Colon (tissue), 2 donors: ENCODE measurements around the gene NOL8.

Experiments
- FAIRE-seq: peaks from 2 replicates; lab custom pipeline; 2012; peaks lifted over from hg19 to GRCh38; lab: Jason Lieb, UNC
- donor health status: control.
- donor health status: control.

The NOL8 gene

GRCh38 chr9:92325269-92325990, at the start of gene NOL8, which contains the start of gene CENPP:
Gene NOL8 (minus strand): TSS chr9:92325350. CDS start chr9:92324161, 1,189 bp downstream.
Gene CENPP (plus strand): TSS chr9:92325953.
- FAIRE-seq, result no peak

DNA sequence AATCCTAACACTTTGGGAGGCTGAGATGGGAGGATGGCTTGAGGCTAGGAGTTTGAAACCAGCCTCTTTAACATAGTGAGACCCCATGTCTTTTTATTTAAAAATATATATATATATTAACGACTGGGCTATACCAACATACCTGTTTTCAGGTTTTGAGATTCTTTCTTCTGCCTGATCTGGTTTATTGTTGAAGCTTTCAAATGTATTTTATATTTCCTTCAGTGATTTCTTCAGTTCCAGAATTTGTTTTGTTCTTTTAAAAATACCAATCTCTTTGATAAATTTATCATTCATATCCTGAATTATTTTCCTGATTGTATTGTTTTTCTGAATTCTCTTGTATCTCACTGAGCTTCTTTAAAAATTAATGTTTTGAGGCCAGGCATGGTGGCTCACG, 48.0 kb upstream of the NOL8 start:
- FAIRE-seq, result no peak

DNA sequence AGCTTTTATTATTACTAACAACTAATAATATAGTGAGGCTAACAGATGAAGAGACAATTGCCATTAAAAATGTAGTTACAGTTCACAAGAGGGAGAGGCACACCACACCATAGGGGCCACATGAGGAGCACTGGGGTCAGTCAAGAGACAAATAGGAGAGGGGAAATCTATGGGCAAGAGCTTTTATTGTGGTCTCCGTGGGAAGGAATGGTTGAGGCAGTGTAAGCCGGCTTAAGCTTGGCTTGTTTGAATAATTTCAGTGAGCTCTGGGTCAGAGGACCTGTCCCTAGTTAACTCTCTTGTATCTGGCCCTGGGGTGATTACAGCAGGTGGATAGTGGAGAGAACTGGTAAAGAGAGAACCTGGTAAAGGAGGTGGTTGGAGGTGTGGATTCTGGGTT, 43.9 kb upstream of the NOL8 start:
- no peak for FAIRE-seq

- FAIRE-seq, result no peak
Observed at GRCh38 chr9:92360083-92360482, 34.9 kb upstream of the NOL8 start.

DNA sequence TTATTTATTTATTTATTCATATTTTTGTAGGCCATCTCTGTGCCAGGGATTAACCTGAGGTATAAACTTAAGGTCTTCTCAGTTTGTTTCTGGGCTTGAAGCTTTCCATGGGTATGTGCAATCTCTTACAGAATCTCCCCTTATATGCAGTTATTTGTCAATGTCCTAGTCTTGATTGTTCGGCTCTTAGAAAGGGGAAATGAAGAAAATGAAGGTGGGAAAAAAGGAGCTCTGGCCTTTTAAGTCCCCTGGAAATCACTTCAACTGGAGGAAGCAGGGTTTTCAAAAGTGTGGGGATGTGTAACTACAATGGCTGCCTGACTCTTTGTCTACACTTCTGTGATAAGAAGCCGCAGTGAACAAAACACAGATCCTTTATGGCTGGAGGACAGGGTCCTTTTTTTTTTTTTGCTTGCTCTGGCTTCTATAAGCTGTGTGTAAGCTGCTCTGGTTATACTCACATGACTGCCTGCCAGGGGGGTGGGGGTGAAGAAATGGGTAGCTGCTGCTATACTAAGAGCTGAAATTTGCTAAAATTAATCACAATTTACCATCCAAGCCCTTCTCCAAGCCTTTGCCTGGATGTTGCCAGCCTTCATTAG, 34.3 kb upstream of the NOL8 start:
- no peak for FAIRE-seq

- FAIRE-seq, result no peak
Observed at GRCh38 chr9:92353051-92353450, 27.9 kb upstream of the NOL8 start.

DNA sequence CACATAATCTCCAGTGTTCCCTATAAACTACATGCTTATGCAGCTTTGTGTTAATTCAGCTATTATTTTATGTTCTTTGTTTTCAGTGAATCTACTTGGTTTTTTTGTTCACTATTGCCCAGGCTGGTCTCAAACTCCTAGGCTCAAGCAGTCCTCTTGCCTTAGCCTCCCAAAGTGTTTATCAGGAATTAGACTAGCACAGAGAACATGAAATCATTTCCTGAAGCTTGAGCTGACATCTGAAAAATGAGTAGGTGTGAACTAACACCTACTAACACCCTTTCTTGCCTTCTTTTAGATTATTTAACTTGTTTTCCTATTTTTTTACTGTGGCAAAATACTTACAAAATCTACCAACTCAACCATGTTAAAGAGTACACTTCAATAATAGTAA, 25.6 kb upstream of the NOL8 start:
- FAIRE-seq, result no peak

DNA sequence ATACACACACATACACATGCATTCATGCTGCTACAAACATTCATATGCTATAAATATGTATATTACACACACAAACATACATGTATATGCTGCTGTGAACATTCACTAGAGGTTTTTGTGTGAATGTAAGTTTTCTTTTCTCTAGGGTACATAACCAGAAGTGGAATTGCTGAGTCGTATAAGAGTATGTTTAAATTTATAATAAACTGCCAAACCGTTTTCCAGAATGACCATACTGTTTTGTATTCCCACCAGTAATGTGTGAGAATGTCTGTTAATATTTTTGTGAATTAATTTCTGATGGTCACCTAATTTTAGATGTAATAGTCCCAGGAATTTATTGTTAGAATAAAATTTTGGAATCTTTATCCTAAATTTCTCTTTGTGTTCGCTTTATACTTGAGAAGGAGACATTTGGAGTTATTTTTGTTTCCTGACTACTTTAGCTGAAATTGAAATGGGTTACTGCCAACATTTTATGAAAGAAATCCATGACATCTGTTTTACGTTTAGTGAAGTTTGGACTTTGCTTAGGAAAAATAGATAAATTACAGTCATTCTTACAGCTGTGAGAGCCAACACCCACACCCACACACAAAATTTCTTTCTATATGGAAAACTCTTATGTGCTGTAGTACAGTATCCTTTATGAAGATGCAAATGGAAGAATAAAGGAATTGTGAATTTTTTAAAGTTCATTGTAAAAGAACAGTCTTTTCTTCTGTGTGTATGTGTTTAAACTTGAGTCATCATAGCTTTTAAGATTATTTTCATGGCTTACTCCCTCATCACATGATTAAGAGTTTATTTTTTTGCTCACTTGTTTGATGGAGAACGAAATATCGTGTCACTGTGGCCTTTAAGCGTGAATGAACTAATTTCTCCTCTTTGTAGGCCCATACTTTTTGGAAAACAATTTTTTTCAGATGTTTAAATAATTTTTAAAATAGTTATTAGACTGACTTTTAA, 24.9 kb upstream of the NOL8 start:
- FAIRE-seq, result no peak

DNA sequence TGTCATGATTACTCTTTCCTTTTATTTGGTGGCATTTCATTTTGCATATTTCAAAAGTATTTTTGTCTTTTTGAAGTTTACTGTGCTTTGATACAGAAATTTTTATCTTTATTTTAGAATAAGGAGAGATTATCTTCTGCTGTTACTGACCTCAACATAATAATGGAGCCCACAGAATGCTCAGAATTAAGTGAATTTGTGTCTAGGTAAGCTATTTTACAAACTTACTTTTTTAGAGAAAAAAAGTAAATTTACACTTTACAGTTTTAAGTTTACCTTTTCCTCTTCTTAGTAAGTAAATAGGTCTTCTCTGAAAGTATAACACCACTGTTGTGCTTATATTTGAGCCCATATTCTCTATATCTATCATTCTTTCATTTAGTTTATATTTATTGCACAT, 20.4 kb upstream of the NOL8 start:
- FAIRE-seq, result no peak

DNA sequence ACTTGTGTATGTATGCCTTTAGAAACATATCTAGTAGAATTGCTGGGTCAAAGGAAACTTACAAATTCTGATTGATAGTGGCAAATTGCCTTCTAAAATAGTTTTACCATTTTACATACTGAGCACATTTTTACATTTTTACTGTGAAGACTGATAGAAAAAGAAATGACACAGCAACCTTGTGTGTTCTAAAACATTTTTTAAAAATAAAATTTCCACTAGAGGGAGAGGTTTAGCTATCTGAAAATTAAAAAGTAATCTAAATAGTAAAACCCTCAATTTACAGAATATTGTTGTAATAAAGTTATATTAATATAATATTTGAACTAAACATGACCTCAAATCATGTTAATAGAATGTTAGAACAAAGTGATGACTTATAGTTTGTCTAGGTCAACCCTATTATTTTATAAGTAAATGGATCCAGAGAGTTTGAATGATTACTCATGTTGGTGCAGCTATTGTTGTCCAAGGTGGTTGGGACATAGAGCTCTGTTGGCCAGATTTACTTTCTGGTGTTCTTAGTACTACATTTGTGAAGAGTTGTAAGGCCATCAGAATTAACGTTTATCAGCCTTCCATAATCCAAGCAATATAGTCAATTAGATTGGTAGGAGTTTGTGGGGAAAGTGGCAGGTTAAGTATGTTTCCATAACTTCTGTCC, 17.8 kb upstream of the NOL8 start:
- FAIRE-seq, result no peak

- FAIRE-seq, result no peak
Observed at GRCh38 chr9:92341578-92341977, 16.4 kb upstream of the NOL8 start.

DNA sequence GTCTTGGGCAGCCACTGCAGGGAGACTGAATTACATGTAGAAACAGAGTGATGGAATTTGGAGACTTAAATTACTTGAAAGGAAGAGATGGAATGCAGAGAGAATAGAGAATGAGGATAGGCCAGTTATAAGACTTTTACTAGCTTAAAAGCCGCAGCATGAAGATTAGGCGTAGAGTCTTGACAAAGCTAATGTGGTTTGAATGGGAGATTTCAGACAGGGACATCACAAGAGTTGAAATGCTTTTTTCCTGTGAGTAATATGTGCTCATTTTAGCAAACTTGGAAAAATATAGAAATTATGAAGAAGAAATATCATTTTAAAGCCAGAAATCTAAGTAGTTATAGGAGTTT, 8.1 kb upstream of the NOL8 start:
- FAIRE-seq, result no peak

DNA sequence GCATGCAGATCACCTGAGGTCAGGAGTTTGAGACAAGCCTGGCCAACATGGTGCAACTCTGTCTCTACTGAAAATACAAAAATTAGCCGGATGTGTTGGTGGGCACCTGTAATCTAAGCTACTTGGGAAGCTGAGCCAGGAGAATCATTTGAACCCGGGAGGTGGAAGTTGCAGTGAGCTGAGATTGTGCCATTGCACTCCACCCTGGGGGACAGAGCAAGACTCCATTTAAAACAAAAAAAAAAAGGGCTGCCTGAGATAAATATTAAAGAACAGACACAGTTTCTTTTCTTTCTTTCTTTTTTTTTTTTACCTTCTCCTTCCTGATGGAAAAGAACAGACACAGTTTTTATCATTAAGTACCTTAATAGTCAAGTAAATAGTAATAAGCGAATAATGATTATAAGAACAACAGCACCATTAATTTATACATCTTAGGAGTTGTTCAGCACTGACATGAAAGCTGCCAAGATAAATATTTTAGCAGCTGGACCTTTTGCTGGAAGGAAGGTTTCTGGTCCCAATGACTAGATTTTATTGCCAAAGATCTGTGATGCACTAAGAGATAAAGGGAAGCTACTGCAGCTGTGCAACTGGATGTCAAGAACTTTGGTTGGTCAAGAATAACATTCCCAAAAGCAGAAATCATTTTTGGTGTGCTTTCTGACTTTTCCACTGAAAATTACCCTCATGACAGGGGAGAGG, 7.6 kb upstream of the NOL8 start:
- FAIRE-seq, result no peak

GRCh38 chr9:92328225-92328624, 3.1 kb upstream of the NOL8 start:
- FAIRE-seq, result no peak

DNA sequence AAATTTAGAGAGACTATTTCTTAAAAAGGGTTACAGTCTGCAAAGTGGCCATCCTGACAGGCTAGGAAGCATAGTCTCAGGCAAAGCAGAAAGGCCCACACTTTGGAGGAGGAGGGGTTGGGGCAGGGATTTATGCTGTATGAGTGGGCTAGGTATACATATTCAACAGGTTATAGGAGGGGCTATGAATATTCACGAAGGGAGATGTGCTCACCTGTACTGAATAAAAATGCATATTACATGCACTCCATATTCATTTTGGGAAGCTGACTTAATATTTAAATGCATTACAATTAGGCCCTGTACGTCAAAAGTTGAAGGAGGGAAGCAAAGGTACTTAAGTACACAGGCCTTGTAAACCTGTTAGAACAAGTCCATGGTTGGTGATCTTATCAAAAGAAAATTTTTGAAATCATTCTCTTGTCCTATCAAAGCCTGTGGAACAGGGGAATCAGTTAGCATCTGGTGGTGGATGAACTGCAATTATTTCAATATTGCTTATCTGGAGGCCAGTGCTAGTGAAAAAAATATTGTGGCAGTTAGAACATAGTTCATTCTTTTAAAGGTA, 2.2 kb upstream of the NOL8 start:
- FAIRE-seq, result no peak

- FAIRE-seq, result no peak
Observed at GRCh38 chr9:92325991-92326500, 896 bp upstream of the NOL8 start.

GRCh38 chr9:92324889-92325268, 271 bp downstream of the NOL8 start:
- no peak for FAIRE-seq

GRCh38 chr9:92324431-92324830, 719 bp downstream of the NOL8 start:
- FAIRE-seq, result no peak

GRCh38 chr9:92315456-92315855, 9.7 kb downstream of the NOL8 start:
- no peak for FAIRE-seq

DNA sequence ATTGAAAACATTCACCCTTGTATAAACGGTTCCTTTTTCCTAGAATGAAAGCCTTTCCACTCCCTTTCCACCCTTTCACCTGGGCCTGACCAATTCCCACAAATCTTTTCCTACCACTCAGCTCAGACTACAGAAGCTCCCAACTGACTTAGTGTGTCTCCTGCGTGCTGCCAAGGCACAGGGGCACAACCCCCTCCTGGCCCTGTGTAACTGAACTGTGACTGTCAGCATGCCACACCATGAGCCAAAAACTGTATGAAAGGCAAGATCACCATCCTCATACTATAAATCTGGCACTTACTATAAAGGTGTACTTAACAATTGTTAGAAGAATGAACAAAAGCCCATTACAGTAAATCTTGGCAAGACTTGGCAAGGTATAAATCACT, 11.5 kb downstream of the NOL8 start:
- no peak for FAIRE-seq

DNA sequence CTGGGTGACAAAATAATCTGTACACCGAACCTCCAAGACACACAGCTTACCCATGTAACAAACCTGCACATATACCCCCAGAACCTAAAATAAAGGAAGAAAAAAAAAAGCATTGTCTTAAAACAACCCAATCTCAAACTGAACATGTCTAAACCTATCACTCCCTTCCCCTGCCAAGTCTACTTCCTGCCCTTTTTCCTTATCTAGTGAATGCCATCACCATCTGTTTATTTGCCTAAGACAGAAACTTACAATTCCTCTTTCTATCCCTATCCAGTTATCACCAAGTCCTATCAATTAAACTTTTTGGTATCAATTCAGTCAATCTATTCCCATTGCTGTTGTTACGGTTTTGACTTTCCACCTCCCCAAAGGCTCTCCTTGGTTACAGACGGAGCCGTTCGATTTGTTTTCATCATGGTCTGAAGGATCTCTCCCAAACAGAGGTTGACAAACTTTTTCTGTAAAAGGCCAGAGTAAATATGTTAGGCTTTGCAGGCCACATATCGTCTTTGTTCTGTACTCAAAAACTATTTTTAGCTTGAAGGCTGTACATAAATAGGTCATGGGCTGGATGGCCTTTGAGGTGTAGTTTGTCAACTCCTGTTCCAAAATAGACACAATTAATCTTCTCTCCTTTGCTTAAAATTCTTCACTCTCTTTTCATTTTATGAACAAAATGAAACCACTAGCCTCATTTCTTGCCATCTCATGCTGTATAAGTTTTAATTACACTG, 12.1 kb downstream of the NOL8 start:
- no peak for FAIRE-seq
